Aorta (tissue), 5 donors: Measurements from ENCODE around the gene BPHL. TPM values are rescaled to one million over a fixed set of nuclear protein-coding genes. Genes with fewer than 3 reads are reported as not detected.
"Not testable (repeated sequence)": the region's sequence is repeated elsewhere in the genome, so short reads cannot be mapped to it uniquely, and the experiment has no call there.

ENCODE experiments used
- ATAC-seq: fragments of 200-7000 bp; cut with Tn5 transposase; one replicate; pipeline ENCODE4 v1.9.1; 2022; ENCODE audit warnings: moderate library complexity; ENCODE audit not compliant: low FRiP score
- DNase-seq, 2 donors: peaks; one replicate each; pipeline ENCODE4 v3.0.0-alpha.2; 2020
- H3K27ac ChIP-seq, 2 donors: one replicate each; pipeline ENCODE4 v1.5.1; 2013; ENCODE audit warnings: low read length in 2 of 2, mild to moderate bottlenecking in 2 of 2, moderate library complexity in 2 of 2, control low read depth in 1 of 2, inconsistent platforms in 1 of 2, low read depth in 1 of 2
- H3K27me3 ChIP-seq, 2 donors: one replicate each; pipeline ENCODE4 v1.6.1; 2013; ENCODE audit warnings: control low read depth in 1 of 2, low read length in 1 of 2, mild to moderate bottlenecking in 1 of 2, moderate library complexity in 1 of 2; ENCODE audit not compliant: insufficient read depth in 2 of 2, control insufficient read depth in 1 of 2
- H3K36me3 ChIP-seq, 2 donors: one replicate each; pipeline ENCODE4 v1.6.1; 2013; ENCODE audit warnings: control low read depth in 1 of 2, low read length in 1 of 2, mild to moderate bottlenecking in 1 of 2; ENCODE audit not compliant: insufficient read depth in 2 of 2, control insufficient read depth in 1 of 2
- H3K4me1 ChIP-seq, 2 donors: one replicate each; pipeline ENCODE4 v1.6.1; 2013; ENCODE audit warnings: low read length in 2 of 2, control low read depth in 1 of 2, mild to moderate bottlenecking in 1 of 2, moderate library complexity in 1 of 2; ENCODE audit not compliant: insufficient read depth in 2 of 2, control insufficient read depth in 1 of 2
- H3K4me3 ChIP-seq, 2 donors: one replicate each; pipeline ENCODE4 v1.5.1; 2013; ENCODE audit warnings: low read length in 2 of 2, control low read depth in 1 of 2, mild to moderate bottlenecking in 1 of 2
- H3K9me3 ChIP-seq: one replicate; pipeline ENCODE4 v1.6.1; 2013; ENCODE audit warnings: mild to moderate bottlenecking, low read length; ENCODE audit not compliant: control insufficient read depth
- WGBS, 2 donors: extraction: QIAGEN DNeasy Blood & Tissue Kit; methylation state at CpG; one replicate each; pipeline ENCODE4 v1.1.7; 2013; 5-methylcytosine and 5-hydroxymethylcytosine counted together
- intact Hi-C, 2 donors: fragments of 100-400 bp; cut with DNase I; formaldehyde crosslinking; loops; one replicate each; pipeline versions ENCODE4 v1.14.2 to v1.15.0; 2022
- long read RNA-seq, 2 donors: library from polyadenylated mRNA; unstranded; transcript quantifications; one replicate each; pipeline ENCODE4 v2.0.0, GENCODE V29; 2020 to 2021
- polyA plus RNA-seq, 2 donors: library from polyadenylated mRNA; stranded (reverse); fragments of 200-250 nt; gene quantifications; one replicate each; pipeline ENCODE4 v1.2.3, GENCODE V29; 2013
- total RNA-seq, 2 donors: library from RNA; stranded (reverse); fragmentation: NEBNext Ultra II Directional; extraction: Animal tissue kit (Norgen Biotek cat#: 25700); gene quantifications; one replicate each; pipeline ENCODE4 v1.2.1, GENCODE V29; 2021
- donor health status: healthy with polysubstance abuse.
- donor health status: Bipolar disorder and iron deficiency.
- donor health status: DM: no; HTN: no; CAD: no.
- donor health status: DM: no; HTN: no; CAD: no.
- donor health status: DM: yes; HTN: yes; CAD: no.

BPHL gene
- total RNA-seq: 10 to 100 TPM in 1 of 2 donors, 1 to 10 TPM in 1; 6.4 to 14.6 TPM
- 10 to 100 TPM; 16.2 to 18.7 TPM for polyA plus RNA-seq
- long read RNA-seq, donor 1, transcript BPHL-203 (7 exons, 1,928 nt): major isoform, 27 of 36 reads
- long read RNA-seq, donor 1, partial matches to known transcripts: 2 of 36 reads
- long read RNA-seq, donor 1, other reads (novel, unspliced or antisense): 6 of 36 reads
- long read RNA-seq, donor 2, partial matches to known transcripts: 1 of 9 reads
- long read RNA-seq, donor 2, other reads (novel, unspliced or antisense): 3 of 9 reads

- WGBS, 2 donors: 0% methylated on average over 69 to 89 of the region's 89 CpGs
- DNase-seq (peak; percentile 99 to 100), ATAC-seq (peak; percentile 99)
- H3K27me3 ChIP-seq: no peaks in the 10 kb centered on the region
- no peaks in the 10 kb centered on the region for H3K4me1 ChIP-seq
- no peaks in the 10 kb centered on the region for H3K36me3 ChIP-seq
- peak within 1 kb of the TSS in 1 of 2 donors; percentile 82 for H3K27ac ChIP-seq
- no peaks in the 10 kb centered on the region for H3K9me3 ChIP-seq
- intact Hi-C loops: no loop called here
- peak within 1 kb of the TSS; percentile 50 to 87 for H3K4me3 ChIP-seq
Observed at GRCh38 chr6:3118353-3119039, at the start of gene BPHL. TSS of gene BPHL (plus strand) at chr6:3118711. CDS start at chr6:3118741, 30 bp downstream.

- H3K4me1 ChIP-seq: no peaks in the 10 kb centered on the region
- DNase-seq: no peak
- no peak for ATAC-seq
- no peak overlapping the region for H3K4me3 ChIP-seq
- intact Hi-C loops: no loop called here
- H3K9me3 ChIP-seq: no peaks in the 10 kb centered on the region
- H3K36me3 ChIP-seq: no peaks in the 10 kb centered on the region
- WGBS, 2 donors: 85 to 86% methylated on average over 2 of the region's 2 CpGs
- no peak overlapping the region for H3K27ac ChIP-seq
- H3K27me3 ChIP-seq: no peaks in the 10 kb centered on the region
Observed at GRCh38 chr6:3071568-3071967, 46.9 kb upstream of the BPHL start.

- no peaks in the 10 kb centered on the region for H3K9me3 ChIP-seq
- no peaks in the 10 kb centered on the region for H3K27me3 ChIP-seq
- peaks cover 0 to 4% of the 10 kb centered on the region in 2 donors for H3K36me3 ChIP-seq
- H3K27ac ChIP-seq: no peak overlapping the region
- 66 to 76% methylated on average over 7 of the region's 7 CpGs for WGBS, 2 donors
- no peaks in the 10 kb centered on the region for H3K4me1 ChIP-seq
- no peak overlapping the region for H3K4me3 ChIP-seq
- DNase-seq (no peak), ATAC-seq (no peak)
- intact Hi-C loops: no loop called here
Observed at GRCh38 chr6:3072798-3073197, 45.7 kb upstream of the BPHL start.

GRCh38 chr6:3073382-3073781, 45.1 kb upstream of the BPHL start:
- no peak for ATAC-seq
- WGBS, 2 donors: 87 to 90% methylated on average over 11 of the region's 11 CpGs
- DNase-seq: no peak
- H3K27ac ChIP-seq: no peak overlapping the region
- no peaks in the 10 kb centered on the region for H3K9me3 ChIP-seq
- no peak overlapping the region for H3K4me3 ChIP-seq
- intact Hi-C loops: no loop called here
- no peaks in the 10 kb centered on the region for H3K27me3 ChIP-seq
- H3K4me1 ChIP-seq: no peaks in the 10 kb centered on the region
- peaks cover 0 to 4% of the 10 kb centered on the region in 2 donors for H3K36me3 ChIP-seq

GRCh38 chr6:3075772-3076113, 42.8 kb upstream of the BPHL start:
- Histone ChIP-seq H3K36me3 (peaks cover 0 to 6% of the 10 kb centered on the region in 2 donors), H3K27me3 (no peaks in the 10 kb centered on the region), H3K4me3 (no peak overlapping the region), H3K27ac (no peak overlapping the region), H3K4me1 (no peaks in the 10 kb centered on the region), H3K9me3 (no peaks in the 10 kb centered on the region)
- intact Hi-C loops: loop anchor here in 1 of 2 donors (5.0 kb wide), 1 partner anchor 37 kb away; no protein-coding TSS in a partner anchor
- WGBS, 2 donors: 15 to 19% methylated on average over 4 of the region's 4 CpGs
- DNase-seq (no peak), ATAC-seq (no peak)

- H3K27me3 ChIP-seq: no peaks in the 10 kb centered on the region
- WGBS, 2 donors: 83 to 96% methylated on average over 3 of the region's 3 CpGs
- no peak overlapping the region for H3K4me3 ChIP-seq
- ATAC-seq (no peak), DNase-seq (no peak)
- H3K27ac ChIP-seq: no peak overlapping the region
- no peaks in the 10 kb centered on the region for H3K4me1 ChIP-seq
- intact Hi-C loops: loop anchor here in 1 of 2 donors (5.0 kb wide), 1 partner anchor 36 kb away; no protein-coding TSS in a partner anchor
- H3K9me3 ChIP-seq: no peaks in the 10 kb centered on the region
- peaks cover 0 to 6% of the 10 kb centered on the region in 2 donors for H3K36me3 ChIP-seq
Observed at GRCh38 chr6:3076320-3076719, 42.2 kb upstream of the BPHL start.

- Histone ChIP-seq H3K27me3 (no peaks in the 10 kb centered on the region), H3K9me3 (no peaks in the 10 kb centered on the region), H3K27ac (no peak overlapping the region), H3K4me3 (no peak overlapping the region), H3K4me1 (no peaks in the 10 kb centered on the region), H3K36me3 (peaks cover 0 to 6% of the 10 kb centered on the region in 2 donors)
- 92 to 95% methylated on average over 9 of the region's 9 CpGs for WGBS, 2 donors
- ATAC-seq (no peak), DNase-seq (no peak)
- intact Hi-C loops: loop anchor here in 1 of 2 donors (5.0 kb wide), 1 partner anchor 35 kb away; no protein-coding TSS in a partner anchor
Observed at GRCh38 chr6:3077430-3077829, 41.1 kb upstream of the BPHL start.

- DNase-seq, H3K36me3 ChIP-seq, H3K4me1 ChIP-seq, H3K4me3 ChIP-seq, ATAC-seq, H3K27me3 ChIP-seq, H3K9me3 ChIP-seq, H3K27ac ChIP-seq: not testable (repeated sequence)
- 92 to 99% methylated on average over 8 of the region's 8 CpGs for WGBS, 2 donors
- intact Hi-C loops: loop anchor here in 1 of 2 donors (5.0 kb wide), 1 partner anchor 33 kb away; no protein-coding TSS in a partner anchor
Observed at GRCh38 chr6:3078952-3079351, 39.6 kb upstream of the BPHL start.
